Measurements from ENCODE around the gene EIF2S3B. TPM values are rescaled to one million over a fixed set of nuclear protein-coding genes. Genes with fewer than 3 reads are reported as not detected.

EIF2S3B gene
- total RNA-seq, 1 donor from 2014 or later = 1.3 TPM

GRCh38 chr12:10537721-10538120, 32.0 kb downstream of the EIF2S3B start:
- Histone ChIP-seq H3K27me3 (ENCODE audit: control insufficient read depth, insufficient read depth, low read length) (no peaks in the 10 kb centered on the region), H3K36me3 (ENCODE audit: control insufficient read depth, insufficient read depth, low read length) (no peaks in the 10 kb centered on the region), H3K4me3 (ENCODE audit: low read depth, low read length) (no peak overlapping the region)
- no peak for DNase-seq (ENCODE audit: low read depth)
- TF ChIP-seq, protein P1, sequence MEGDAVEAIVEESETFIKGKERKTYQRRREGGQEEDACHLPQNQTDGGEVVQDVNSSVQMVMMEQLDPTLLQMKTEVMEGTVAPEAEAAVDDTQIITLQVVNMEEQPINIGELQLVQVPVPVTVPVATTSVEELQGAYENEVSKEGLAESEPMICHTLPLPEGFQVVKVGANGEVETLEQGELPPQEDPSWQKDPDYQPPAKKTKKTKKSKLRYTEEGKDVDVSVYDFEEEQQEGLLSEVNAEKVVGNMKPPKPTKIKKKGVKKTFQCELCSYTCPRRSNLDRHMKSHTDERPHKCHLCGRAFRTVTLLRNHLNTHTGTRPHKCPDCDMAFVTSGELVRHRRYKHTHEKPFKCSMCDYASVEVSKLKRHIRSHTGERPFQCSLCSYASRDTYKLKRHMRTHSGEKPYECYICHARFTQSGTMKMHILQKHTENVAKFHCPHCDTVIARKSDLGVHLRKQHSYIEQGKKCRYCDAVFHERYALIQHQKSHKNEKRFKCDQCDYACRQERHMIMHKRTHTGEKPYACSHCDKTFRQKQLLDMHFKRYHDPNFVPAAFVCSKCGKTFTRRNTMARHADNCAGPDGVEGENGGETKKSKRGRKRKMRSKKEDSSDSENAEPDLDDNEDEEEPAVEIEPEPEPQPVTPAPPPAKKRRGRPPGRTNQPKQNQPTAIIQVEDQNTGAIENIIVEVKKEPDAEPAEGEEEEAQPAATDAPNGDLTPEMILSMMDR (IDR thresholded peaks at IDR 0.05; ENCODE audit: insufficient read depth, low read length, poor library complexity, severe bottlenecking) = no peak

DNA sequence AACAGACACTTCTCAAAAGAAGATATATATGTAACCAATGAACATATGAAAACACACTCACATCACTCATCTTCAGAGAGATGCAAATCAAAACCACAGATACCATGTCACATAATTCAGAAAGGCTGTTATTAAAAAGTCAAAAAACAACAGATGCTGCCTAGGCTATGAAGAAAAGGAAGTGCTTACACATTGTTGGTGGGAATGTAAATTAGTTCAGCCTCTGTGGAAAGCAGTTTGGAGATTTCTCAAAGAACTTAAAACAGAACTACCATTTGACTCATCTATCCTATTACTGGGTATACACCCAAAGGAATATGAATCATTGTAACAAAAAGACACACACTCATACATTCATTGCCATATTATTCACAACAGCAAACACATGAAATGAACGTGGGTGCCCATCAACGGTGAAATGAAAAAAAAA, 35.1 kb downstream of the EIF2S3B start:
- no peak for DNase-seq (ENCODE audit: low read depth)
- no peak overlapping the region for H3K4me3 ChIP-seq (ENCODE audit: low read depth, low read length)
- TF ChIP-seq, protein P1 (IDR thresholded peaks at IDR 0.05; ENCODE audit: insufficient read depth, low read length, poor library complexity, severe bottlenecking) = no peak

GRCh38 chr12:10543499-10543898, 37.8 kb downstream of the EIF2S3B start:
- TF ChIP-seq, protein P1 (IDR thresholded peaks at IDR 0.05; ENCODE audit: insufficient read depth, low read length, poor library complexity, severe bottlenecking) = no peak
- H3K36me3 ChIP-seq (ENCODE audit: control insufficient read depth, insufficient read depth, low read length) = no peaks in the 10 kb centered on the region
- DNase-seq (ENCODE audit: low read depth) = no peak
- H3K27me3 ChIP-seq (ENCODE audit: control insufficient read depth, insufficient read depth, low read length) = no peaks in the 10 kb centered on the region
- no peak overlapping the region for H3K4me3 ChIP-seq (ENCODE audit: low read depth, low read length)

More for the DNA sequence above, 35.1 kb downstream of the EIF2S3B start:
- no peaks in the 10 kb centered on the region for H3K36me3 ChIP-seq (ENCODE audit: control insufficient read depth, insufficient read depth, low read length)
- no peaks in the 10 kb centered on the region for H3K27me3 ChIP-seq (ENCODE audit: control insufficient read depth, insufficient read depth, low read length)

GRCh38 chr12:10551375-10551774, 45.7 kb downstream of the EIF2S3B start:
- Histone ChIP-seq H3K4me3 (ENCODE audit: low read depth, low read length) (no peak overlapping the region), H3K27me3 (ENCODE audit: control insufficient read depth, insufficient read depth, low read length) (no peaks in the 10 kb centered on the region), H3K36me3 (ENCODE audit: control insufficient read depth, insufficient read depth, low read length) (no peaks in the 10 kb centered on the region)
- DNase-seq (ENCODE audit: low read depth) = no peak
- TF ChIP-seq, protein P1 (IDR thresholded peaks at IDR 0.05; ENCODE audit: insufficient read depth, low read length, poor library complexity, severe bottlenecking) = no peak

DNA sequence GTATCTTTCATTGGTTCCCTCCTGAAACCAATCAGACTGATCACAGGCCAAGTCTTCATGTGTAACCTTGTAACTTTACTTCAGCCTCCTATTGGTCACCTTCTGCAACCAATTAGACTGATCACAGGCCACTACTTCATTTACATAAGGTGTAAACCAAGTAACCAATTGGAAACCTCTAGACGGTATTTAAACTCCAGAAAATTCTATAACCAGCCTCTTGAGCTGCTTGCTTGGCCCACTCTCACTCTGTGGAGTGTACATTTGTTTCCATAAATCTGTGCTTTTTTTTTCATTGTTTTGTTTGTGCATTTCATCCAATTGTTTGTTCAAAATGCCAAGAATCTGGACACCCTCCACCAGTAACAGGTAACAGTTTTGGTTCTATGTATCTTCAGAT, 47.5 kb downstream of the EIF2S3B start:
- H3K36me3 ChIP-seq (ENCODE audit: control insufficient read depth, insufficient read depth, low read length) = no peaks in the 10 kb centered on the region
- TF ChIP-seq, protein P1 (IDR thresholded peaks at IDR 0.05; ENCODE audit: insufficient read depth, low read length, poor library complexity, severe bottlenecking) = no peak
- no peaks in the 10 kb centered on the region for H3K27me3 ChIP-seq (ENCODE audit: control insufficient read depth, insufficient read depth, low read length)
- no peak overlapping the region for H3K4me3 ChIP-seq (ENCODE audit: low read depth, low read length)
- DNase-seq (ENCODE audit: low read depth) = no peak

GRCh38 chr12:10554228-10554755, 48.6 kb downstream of the EIF2S3B start:
- H3K27me3 ChIP-seq (ENCODE audit: control insufficient read depth, insufficient read depth, low read length) = no peaks in the 10 kb centered on the region
- H3K36me3 ChIP-seq (ENCODE audit: control insufficient read depth, insufficient read depth, low read length) = no peaks in the 10 kb centered on the region
- DNase-seq (ENCODE audit: low read depth) = no peak
- TF ChIP-seq, protein P1 (IDR thresholded peaks at IDR 0.05; ENCODE audit: insufficient read depth, low read length, poor library complexity, severe bottlenecking) = no peak
- no peak overlapping the region for H3K4me3 ChIP-seq (ENCODE audit: low read depth, low read length)

Measured in kidney epithelial cell (primary cell).